HG03108 (cell line): ENCODE measurements around the gene MOV10L1.

Experiments
- ATAC-seq: cut with Tn5 transposase; IDR thresholded peaks from one replicate; pipeline ENCODE4 v1.9.1; 2021; ENCODE audit warnings: moderate library complexity; ENCODE audit not compliant: unreplicated experiment

Gene MOV10L1

DNA sequence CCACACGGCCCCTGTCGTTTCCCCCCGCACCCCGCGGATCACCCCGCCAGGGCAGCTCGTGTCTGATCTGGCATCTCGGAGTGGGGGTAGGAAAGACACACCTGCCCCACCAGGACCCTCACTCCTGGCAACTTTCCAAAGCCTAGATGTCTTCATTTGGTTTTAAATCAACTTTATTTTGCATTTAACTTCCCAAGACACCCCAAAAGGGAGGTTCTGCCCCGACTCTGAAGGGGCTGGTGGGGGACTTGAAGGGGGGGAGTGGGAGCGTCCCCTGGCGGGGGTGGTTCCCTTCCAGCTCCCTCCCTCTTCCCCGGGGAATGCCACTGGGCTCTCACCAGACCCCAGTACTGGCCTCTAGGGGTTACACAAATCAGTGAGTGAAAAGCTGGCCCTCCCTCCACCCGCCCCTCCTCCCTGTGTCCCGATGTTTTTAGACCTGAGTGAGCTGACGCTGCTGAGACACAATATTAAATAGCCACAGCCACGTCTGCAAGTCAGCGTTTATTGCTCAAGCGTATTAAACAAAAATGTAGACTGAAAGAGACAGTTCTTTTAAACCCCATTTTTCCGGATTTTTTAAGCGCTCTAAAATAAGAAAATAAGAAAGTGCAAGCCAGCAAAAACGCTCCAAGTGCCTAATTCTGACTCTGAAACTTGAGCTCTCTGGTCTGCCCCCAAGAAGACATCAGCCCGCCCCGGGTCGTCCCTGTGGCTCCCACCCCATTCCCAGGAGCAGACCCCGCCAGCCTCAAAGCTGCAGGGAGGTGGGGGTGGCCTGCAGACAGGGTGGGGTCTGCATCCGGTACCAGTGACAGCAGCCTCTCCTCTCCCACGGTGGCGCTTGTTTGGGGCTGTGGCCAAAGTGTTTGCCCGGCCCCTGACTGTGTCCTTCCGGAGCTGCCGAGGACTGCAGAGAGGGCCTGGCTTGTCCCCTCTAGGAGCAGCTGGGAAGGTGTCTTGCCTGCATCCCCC lies 30.6 kb upstream of the MOV10L1 start:
- ATAC-seq, result no peak

DNA sequence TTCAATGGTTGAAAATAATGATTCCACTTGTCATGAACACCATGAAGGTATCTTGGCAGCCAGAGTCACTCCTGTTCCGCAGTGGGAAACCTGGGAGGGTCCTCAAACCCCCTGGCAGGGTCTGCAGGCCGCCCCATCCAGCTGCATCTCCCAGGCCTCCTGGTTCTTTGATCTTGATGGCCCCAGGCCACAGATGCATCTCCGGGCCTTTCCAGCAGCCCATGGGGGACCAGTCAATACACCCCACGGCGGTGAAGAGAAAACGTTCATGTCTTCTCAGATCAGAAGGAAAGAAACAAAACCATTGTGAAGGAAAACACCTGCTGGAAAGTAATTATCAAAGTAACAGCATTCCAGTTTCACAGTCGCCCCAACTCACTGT lies 29.9 kb upstream of the MOV10L1 start:
- no peak for ATAC-seq

DNA sequence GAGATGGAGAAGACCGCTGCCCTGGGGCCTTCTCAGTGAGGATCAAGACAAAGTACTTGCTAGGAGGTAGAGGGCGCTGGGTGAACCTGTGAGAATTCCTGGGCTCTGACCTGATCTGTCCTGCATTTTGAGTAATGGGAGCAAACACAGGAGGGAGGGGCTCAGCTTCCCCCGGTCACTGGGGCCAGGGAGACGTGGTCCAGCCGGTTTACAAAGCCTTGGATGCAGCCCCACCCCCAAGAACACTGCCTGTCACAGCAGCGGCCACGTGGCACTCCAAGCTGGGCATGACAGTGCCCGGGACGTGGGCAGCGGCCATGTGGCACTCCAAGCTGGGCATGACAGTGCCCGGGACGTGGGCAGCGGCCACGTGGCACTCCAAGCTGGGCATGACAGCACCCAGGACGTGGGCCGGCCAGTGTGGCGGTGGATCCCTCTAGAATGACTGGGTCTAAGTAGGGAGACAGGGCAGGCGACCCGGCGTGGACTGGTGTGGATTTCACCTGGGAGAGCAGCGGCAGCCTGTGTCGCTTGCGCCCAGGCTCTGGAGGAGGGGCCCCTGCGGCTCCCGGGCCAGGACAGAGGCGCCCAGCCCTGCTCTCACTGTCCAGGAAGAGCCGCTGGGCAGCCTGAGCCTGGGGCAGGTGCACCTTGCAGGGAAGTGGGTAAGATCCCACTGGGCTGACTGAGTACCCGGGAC lies 29.2 kb upstream of the MOV10L1 start:
- ATAC-seq, result no peak

- ATAC-seq, result no peak
Observed at GRCh38 chr22:50061141-50061823, 28.5 kb upstream of the MOV10L1 start.

DNA sequence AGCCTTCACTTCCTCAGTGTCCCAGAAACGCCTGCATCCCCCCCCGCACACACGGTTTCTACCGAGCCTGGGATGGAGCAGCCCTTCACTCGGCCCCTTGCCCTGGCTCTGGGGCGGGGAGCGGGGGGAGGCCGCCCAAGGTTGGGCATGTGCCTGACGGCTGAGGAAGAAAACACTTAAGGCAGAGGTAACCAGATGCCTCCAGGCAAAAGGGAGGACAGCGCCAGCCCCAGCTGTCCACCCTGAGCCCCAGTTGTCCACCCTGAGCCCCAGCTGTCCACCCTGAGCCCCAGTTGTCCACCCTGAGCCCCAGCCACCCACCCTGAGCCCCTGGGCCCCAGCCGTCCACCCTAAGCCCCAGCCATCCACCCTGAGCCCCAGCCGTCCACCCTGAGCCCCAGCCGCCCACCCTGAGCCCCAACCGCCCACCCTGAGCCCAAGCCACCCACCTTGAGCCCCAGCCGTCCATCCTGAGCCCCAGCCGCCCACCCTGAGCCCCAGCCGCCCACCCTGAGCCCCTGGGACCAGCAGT lies 27.9 kb upstream of the MOV10L1 start:
- ATAC-seq, result no peak

GRCh38 chr22:50062509-50063135 lies 27.2 kb upstream of the MOV10L1 start:
- no peak for ATAC-seq

DNA sequence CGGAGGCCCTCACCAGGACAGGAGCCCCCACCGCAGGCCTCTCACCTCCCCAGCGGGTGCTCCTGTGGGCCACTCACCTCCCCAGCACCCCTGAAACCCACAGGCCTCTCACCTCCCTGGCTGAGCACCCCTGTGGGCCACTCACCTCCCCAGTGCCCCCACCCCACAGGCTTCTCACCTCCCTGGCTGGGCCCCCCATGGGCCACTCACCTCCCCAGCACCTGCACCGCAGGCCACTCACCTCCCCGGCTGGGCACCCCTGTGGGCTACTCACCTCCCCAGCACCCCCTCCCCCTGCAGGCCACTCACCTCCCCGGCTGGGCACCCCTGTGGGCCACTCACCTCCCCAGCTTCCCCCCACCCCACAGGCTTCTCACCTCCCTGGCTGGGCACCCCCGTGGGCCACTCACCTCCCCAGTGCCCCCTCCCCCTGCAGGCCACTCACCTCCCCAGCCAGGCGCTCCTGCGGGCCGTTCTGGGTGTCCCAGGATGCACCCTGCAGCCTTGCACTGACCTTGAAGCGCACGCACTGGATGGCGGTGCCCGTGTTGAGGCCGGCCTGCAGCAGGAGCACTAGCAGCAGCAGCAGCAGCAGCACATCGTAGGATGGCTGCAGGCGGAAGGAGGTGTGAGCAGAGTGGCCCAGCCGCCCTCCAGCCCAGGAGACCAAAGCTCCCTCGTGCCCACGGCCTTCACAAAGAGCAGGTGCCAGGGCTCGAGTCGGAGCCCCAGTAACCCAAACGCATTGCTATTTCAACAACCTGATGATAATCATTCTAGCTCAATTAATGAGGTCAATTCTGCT lies 26.0 kb upstream of the MOV10L1 start:
- no peak for ATAC-seq

DNA sequence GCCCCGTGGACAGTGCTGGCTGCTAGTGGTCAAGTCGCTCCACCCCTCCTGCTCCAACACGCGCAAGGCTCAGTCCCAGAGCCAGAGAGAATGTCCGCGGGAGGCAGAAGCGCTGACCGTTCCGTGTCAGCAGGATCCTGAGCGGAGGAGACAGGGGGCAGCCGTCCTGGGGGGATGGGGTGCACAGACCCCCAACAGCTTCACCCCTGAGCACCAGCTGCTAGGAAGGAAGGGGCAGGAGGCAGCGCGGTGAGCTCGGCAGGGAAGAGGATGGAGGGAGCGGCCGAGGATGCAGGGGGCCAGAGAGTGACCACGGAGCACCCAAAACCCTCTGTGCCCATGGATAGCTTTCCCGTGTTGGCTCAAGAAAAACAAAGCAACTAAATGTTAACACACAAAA lies 25.4 kb upstream of the MOV10L1 start:
- no peak for ATAC-seq

DNA sequence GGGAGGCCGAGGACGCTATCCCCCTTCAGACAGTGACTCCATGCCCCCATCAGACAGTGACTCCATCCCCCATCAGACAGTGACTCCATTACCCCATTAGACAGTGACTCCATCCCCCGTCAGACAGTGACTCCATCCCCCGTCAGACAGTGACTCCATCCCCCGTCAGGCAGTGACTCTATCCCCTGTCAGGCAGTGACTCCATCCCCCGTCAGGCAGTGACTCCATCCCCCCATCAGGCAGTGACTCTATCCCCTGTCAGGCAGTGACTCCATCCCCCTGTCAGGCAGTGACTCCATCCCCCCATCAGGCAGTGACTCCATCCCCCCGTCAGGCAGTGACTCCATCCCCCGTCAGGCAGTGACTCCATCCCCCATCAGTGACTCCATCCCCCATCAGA lies 22.6 kb upstream of the MOV10L1 start:
- no peak for ATAC-seq

DNA sequence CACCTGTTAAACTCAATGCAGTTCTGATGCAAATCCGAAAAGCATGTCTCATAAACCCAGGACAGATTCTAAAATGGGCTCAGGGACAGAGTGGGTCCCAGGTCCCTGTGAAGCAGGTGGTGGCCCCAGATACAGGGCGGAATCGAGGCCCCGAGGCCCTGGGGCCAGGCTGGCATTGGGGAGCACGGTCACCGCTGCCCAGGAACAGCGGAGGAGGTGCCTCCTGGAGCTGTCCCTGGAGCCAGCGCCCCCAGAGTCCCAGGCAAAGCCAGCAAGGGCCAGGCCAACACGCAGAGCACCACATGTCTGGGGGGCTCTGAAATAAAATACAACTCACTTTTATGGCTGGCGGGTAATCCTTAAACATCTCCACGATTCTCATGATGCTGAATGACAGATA lies 21.7 kb upstream of the MOV10L1 start:
- ATAC-seq, result no peak

DNA sequence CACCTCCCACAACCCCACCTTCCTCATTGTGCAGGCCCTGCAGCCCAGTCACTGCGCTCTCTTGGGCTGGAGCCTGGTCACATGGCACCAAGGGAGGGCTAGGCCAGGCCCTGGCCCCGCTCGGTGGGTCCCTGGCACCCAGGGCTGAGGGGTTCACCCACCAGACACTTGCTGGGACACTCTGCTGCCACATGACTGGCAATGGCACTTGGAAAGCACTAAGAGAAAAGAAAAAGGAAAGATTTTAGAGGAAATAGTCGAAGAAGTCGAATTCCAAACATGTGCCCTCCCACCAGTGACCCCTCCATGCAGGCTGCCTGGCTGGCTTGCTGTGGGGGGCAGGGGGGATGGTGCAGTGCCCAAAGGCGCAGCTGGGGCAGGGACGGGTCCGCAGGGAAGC lies 19.4 kb upstream of the MOV10L1 start:
- no peak for ATAC-seq

DNA sequence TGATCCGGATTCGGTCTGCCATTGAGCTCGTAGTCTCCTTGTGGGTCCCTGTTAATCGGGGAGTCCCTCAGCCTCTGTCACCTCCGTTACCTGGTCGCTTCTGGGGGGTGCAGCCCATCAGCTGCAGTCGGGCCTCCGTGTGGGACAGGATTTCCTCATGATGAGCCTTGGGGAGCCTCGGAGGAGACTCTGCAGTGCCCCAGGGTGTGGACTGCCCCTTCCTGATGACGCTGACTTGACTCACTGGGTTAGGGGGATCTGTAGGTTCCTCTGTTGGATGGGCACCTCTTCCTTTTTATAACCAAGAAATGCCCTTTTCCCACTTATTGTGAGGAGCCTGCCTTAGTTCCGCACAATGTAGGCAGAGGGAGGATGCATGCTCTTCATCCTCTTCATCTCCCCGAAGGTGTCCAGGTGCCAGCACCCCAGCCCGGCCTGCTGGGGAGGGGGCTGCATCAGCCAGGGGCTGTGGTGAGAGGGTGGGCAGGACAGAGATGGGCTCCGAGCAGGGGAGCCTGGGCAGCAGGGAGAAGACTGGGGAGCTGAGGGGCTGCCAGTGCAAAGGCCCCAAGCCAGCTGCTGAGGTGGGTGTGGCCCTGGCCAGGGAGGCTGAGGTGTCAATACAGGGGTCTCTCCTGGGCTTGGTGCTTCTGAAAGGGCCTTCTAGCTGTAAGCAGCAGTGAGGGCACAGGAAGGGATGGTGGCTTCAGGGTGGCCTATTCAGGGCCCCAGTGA lies 18.2 kb upstream of the MOV10L1 start:
- ATAC-seq, result no peak

DNA sequence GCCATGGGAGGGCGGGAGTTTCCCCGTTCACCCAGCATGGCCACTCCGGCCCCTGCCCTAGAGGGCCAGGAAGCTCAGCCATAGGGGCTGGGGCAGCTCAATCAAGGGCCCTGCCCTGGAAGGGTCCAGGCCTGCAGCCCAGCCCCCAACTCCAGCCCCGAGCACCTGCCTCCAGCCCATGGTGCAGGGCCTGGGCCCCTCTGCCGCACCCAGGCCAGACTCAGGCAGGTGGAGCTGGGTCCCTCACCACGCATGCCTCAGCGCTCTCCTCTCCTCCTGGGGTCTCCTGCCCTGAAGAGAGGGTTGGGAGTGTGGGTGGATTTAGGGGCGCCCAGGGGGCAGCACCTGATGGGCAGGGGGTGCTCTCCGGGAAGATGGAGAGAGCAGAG lies 17.6 kb upstream of the MOV10L1 start:
- no peak for ATAC-seq

- ATAC-seq, result no peak
Observed at GRCh38 chr22:50072714-50073538, 16.9 kb upstream of the MOV10L1 start.

- no peak for ATAC-seq
Observed at GRCh38 chr22:50074056-50074455, 15.8 kb upstream of the MOV10L1 start.

DNA sequence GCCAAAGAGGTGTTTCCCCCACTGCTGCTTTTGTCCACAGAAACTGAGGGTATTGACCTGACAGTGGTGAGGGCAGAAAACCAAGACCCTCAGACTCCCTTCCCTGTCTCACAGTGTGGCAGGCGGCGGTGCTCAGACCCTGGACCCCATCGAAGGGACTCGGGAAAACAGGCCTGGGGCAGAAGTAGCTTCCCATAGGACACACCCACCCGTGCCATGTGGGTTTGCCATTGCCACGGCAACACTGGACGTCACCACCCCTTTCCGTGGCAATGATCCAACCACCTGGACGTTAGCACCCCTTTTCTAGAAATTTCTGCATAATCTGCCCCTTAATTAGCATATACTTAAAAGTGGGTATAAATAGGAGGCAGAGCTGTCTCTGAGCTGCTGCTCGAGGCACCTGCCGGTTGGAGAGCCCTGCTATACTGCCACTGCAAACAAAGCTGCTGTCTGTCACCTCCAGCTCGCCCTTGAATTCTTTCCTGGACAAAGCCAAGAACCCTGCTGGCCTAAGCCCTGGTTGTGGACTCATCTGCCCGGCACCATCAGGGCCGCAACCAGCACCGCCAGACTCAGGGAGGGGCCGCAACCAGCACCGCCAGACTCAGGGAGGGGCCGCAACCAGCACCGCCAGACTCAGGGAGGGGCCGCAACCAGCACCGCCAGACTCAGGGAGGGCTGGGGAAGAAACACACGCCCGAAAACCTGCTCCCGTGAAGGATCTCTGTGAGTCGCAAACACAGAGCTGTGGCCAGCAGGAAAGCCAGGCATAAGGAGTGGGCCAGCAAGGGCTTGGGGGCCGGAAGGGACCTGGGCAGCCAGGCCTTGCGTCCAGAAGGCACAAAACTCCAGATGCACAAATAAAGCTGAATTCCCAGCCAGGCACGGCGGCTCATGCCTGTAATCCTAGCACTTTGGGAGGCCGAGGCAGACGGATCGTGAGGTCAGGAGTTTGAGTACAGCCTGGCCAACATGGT lies 15.0 kb upstream of the MOV10L1 start:
- ATAC-seq, result no peak
